Cardiac septum (tissue), 1 donor: ENCODE data around the gene PMIS2. TPM values are rescaled to one million over a fixed set of nuclear protein-coding genes. Genes with fewer than 3 reads are reported as not detected.
A peak's percentile ranks its signal among the peaks of the same experiment; 100 is the strongest.

Source experiments
- DNase-seq: peaks from one replicate; pipeline ENCODE4 v3.0.0-alpha.2; 2020; ENCODE audit warnings: low spot score
- intact Hi-C: fragments of 100-400 bp; cut with DNase I; formaldehyde crosslinking; loops from one replicate; pipeline ENCODE4 v1.14.0; 2022
- total RNA-seq: library from RNA; stranded (reverse); fragmentation: NEBNext Ultra II Directional; extraction: Animal tissue kit (Norgen Biotek cat#: 25700); gene quantifications from one replicate; pipeline ENCODE4 v1.2.1, GENCODE V29; 2021
- donor health status: DM: no; HTN: no; CAD: no.

Gene PMIS2
- total RNA-seq, 1 donor from 2014 or later: not detected

DNA sequence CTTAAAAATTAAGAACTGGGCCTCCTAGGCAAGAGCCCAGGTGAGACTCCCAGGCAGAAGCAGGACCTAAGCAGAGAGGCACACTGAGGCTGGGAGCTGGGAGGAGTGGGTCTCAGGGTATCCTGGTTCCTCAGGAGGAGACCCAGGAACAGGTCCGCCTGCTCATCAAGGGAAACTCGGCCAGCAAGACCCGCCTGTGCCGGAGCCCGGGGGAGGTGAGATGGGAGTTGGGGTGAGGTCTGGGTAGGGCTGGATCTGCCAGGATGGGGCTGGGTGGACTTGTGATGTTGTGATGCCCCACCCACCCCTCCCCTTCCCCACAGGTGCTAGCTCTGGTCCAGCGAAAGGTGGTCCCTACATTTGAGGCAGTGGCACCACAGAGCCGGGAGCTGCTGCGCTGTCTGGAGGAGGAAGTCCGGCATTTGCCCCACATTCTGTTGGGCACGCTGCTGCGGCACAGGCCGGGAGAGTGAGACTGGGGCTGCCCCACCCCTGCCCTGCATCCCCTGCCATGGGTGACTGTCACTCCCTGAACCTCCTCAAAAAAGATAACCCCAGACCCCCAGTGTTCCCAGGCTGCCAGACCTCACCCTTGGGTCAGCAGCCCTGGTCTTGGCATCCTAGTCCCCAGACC lies 33.4 kb downstream of the PMIS2 start:
- intact Hi-C loops: no loop called here
- no peak for DNase-seq

DNA sequence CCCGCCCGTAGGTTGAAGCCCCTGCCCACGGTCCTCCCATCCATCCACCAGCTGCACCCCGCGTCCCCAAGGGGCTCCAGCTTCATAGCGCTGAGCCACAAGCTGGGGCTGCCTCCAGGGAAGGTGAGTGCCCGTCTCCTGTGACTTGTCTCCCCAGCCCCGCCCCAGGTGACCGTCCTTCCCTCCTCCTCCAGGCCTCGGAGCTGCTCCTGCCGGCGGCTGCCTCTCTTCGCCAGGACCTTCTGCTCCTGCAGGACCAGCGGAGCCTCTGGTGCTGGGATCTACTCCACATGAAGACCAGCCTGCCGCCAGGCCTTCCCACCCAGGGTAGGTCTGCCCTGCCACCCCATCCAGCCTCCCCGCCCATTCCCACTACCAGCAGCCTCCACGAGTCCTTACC lies 34.0 kb downstream of the PMIS2 start:
- intact Hi-C loops: no loop called here
- no peak for DNase-seq

DNA sequence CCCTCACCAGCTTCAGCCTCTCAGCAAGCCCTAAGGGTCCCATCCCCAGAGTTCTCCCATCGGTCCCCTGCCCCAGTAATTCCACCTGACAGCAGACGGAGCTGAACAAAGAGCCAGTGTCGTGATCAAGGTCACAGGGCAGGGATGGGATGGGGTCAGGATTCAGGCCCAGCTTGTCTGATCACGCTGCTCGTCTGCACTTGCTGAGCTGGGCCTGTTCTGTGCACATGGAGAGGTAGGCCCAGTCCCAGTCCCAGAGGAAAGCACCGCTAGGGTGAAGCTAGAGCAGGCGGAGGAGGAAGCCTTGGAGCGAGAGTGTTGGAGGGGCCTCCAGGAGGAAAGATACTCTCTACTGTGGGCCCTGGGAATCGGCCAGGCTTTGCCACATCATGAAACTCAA lies 35.7 kb downstream of the PMIS2 start:
- DNase-seq: no peak
- intact Hi-C loops: no loop called here

DNA sequence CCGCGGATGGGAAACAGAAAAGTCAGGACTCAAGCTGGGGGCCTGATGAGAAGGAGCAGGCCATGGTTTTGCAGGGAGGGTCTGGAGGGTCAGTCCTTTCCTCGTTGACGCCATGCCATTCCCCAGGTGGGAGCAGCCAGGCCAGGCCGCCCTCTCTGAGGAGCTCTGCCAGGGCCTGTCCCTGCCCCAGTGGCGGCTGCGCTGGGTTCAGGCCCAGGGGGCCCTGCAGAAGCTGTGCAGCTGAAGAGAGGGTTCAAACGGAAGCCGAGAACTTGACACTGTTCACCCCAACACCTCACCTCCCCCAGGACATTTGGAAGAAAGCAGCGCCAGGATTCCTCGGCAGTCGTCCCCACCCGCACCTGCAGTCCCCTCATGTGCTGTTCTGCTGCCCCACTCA lies 36.8 kb downstream of the PMIS2 start:
- no peak for DNase-seq
- intact Hi-C loops: no loop called here

DNA sequence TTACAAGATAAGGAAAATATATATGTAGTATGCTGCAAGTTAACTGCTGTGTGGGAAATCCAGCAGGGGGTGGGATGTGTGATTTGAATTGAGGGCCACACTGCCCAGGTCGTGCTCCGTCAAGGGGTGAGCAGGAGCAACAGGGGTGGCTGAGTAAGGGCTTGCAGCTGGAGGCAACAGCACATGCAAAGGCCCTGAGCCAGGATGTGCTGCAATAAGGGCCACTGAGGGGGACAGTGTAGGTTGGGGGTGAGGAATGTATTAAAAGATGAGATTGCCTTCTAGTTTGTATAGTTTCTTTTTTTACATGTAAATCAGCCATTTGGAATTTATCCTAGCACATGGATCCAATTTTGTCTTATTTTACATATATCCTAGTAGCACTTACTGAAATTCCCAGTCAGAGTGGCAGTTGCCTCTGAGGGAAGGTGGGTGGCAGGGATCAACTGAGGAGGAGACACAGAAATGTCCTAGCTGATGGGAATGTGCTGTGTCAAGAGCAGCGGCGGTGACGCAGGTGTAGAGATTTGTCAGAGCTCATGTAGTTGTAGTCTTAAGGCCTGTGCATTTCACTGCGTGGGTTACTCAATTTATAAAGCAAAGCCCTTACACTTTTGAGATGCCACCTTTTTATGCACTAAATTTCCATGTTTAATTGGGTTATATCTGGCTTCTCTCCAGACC lies 37.5 kb downstream of the PMIS2 start:
- no peak for DNase-seq
- intact Hi-C loops: no loop called here

DNA sequence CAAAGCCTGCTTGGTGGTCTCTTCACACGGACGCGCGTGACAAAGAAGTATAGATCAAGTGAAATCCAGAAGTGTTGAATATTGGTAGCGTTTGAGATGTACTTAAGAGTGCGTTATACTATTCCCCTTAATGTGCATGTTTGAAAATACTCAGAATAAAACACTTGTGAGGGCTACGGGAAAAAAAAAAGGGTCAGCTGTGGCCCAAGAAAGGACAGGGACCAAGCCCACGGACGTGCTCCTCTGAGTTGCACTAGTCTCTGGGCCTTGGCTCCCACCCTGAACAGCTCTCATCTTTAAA lies 42.2 kb downstream of the PMIS2 start:
- no peak for DNase-seq
- intact Hi-C loops: loop anchor here (2.0 kb wide), 2 partner anchors 15 to 17 kb away; partner anchors contain the start of gene HAUS5

DNA sequence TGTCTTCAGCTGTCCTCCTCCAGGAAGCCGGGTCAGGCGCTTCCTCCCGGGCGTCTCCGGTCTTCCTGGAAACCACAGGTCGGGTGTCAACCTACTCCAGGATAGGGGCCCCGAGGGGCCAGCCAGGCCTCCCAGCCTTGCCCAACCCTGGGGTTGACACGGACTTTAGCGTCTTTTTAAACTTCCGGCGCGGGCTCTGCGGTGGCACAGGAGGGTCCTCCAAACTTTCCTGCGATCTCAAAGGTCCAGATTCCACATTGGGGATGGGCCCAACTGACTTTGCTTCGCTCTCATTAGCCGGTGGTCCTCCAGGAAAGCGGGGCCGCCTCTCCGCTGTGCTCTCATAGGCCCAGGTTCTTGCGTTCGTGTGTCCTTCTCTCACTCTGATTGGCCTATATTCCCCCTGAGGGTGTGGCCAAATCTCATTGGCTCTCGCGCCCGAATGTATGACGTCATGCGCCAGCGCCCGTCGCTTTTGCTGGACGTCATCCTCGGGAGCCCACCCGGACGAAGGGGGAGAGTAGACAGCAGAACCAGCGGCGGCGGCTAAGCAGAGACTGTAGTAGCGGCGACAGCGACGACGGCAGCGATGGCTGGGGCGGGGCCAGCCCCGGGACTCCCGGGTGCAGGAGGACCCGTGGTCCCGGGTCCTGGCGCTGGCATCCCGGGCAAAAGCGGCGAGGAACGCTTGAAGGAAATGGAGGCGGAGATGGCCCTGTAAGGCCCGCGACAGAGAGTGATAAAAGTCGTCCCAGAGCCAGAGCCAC lies 42.8 kb downstream of the PMIS2 start, which contains the start of gene RBM42:
RBM42 (plus strand) TSS at position 472 of the 767 bp plus-strand sequence; CDS start at position 590, 118 bp downstream.
- intact Hi-C loops: loop anchor here (2.0 kb wide), 2 partner anchors 16 kb away; partner anchors contain the start of gene HAUS5
- DNase-seq: peak; percentile 96

DNA sequence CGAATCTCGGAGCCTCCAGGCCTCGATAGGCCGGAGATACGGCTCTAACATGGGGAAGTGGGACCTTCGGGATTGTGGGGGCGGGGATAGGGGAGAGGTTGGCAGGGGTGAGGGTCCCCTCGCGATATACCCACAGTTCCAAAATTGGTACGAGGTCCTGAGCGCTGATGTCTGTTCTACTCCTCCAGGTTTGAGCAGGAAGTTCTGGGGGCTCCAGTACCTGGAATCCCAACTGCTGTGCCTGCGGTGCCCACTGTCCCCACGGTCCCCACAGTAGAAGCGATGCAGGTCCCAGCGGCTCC lies 43.3 kb downstream of the PMIS2 start:
- intact Hi-C loops: loop anchor here (2.0 kb wide), 2 partner anchors 16 kb away; partner anchors contain the start of gene HAUS5
- DNase-seq: no peak

DNA sequence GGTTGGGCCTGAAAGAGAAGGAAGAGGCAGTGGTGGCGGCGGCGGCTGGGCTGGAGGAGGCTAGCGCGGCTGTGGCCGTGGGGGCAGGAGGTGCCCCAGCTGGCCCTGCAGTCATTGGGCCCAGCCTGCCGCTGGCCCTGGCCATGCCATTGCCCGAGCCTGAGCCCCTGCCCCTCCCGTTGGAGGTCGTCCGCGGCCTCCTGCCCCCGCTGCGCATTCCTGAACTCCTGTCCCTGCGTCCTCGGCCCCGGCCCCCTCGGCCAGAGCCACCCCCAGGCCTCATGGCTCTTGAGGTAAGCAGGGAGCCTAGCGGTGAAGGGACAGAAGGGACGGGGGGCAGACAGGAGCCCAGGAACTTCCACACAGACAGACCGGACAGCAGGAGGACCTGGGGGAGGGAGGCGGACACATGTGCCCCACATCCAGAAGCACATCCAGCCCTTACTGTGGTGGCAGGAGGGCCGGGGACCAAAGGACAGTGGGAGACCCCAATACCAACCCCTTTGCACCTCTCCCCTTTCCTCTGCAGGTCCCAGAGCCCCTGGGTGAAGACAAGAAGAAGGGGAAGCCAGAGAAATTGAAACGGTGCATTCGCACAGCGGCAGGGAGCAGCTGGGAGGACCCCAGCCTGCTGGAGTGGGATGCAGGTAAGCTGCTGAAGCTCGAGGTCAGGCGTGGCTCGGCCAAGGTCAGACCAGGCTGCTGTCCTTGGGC lies 47.9 kb downstream of the PMIS2 start:
- intact Hi-C loops: no loop called here

DNA sequence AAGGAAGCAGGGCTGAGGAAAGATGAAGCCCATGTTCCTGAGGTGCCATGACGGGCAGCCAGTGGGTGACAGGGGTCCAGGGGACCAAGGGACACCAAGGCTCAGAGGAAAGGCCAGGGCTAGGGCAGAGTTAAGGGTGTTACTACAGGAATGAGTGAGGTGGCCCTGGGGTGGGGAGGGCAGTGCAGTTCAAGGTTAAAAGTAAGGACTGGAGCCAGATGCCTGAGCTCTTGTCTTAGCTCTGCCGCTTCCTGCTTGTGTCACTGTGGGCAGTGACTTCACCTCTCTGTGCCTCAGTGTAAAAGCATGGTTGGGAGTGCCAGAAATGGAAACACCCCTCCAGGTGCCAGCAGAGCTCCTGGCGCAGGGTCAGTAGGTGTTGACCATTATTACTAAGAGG lies 50.7 kb downstream of the PMIS2 start:
- DNase-seq: no peak
- intact Hi-C loops: no loop called here

More for the DNA sequence above, 47.9 kb downstream of the PMIS2 start:
- no peak for DNase-seq

Other genes starting within 250 kb of the PMIS2 start
- not detected for gene FFAR1, start 238.3 kb upstream of the PMIS2 start, total RNA-seq
- gene FFAR3, start 227.7 kb upstream of the PMIS2 start, total RNA-seq: not detected
- gene GPR42, start 215.1 kb upstream of the PMIS2 start, total RNA-seq: not detected
- gene FFAR2, start 137.9 kb upstream of the PMIS2 start, total RNA-seq: 0.97 TPM
- gene KRTDAP, start 95.7 kb upstream of the PMIS2 start, total RNA-seq: not detected
- gene DMKN, start 72.5 kb upstream of the PMIS2 start, total RNA-seq: 4.2 TPM
- not detected for gene SBSN, start 57.9 kb upstream of the PMIS2 start, total RNA-seq
- gene GAPDHS, start 52.7 kb upstream of the PMIS2 start, total RNA-seq: not detected
- gene TMEM147, start 40.5 kb upstream of the PMIS2 start, total RNA-seq: 64.4 TPM
- gene ATP4A, start 22.5 kb upstream of the PMIS2 start, total RNA-seq: not detected
- 5.9 TPM for gene HAUS5, start 26.6 kb downstream of the PMIS2 start, total RNA-seq
- gene RBM42, start 42.9 kb downstream of the PMIS2 start, total RNA-seq: 56.2 TPM
- gene ETV2, start 55.6 kb downstream of the PMIS2 start, total RNA-seq: 0.78 TPM
- gene COX6B1, start 62.1 kb downstream of the PMIS2 start, total RNA-seq: 1,054 TPM
- gene UPK1A, start 80.3 kb downstream of the PMIS2 start, total RNA-seq: not detected
- gene ZBTB32, start 118.4 kb downstream of the PMIS2 start, total RNA-seq: 0.13 TPM
- 19.9 TPM for gene KMT2B, start 131.8 kb downstream of the PMIS2 start, total RNA-seq
- 4.2 TPM for gene IGFLR1, start 156.3 kb downstream of the PMIS2 start, total RNA-seq
- gene U2AF1L4, start 159.2 kb downstream of the PMIS2 start, total RNA-seq: 24.9 TPM
- 43.2 TPM for gene PSENEN, start 159.5 kb downstream of the PMIS2 start, total RNA-seq
- gene LIN37, start 162.4 kb downstream of the PMIS2 start, total RNA-seq: 9.6 TPM
- gene HSPB6, start 170.9 kb downstream of the PMIS2 start, total RNA-seq: 863 TPM
- gene PROSER3, start 172.0 kb downstream of the PMIS2 start, total RNA-seq: 11.7 TPM
- 8.8 TPM for gene ARHGAP33, start 189.4 kb downstream of the PMIS2 start, total RNA-seq
- gene PRODH2, start 226.7 kb downstream of the PMIS2 start, total RNA-seq: not detected